ENCODE results near the gene ZNF518A. TPM values are rescaled to one million over a fixed set of nuclear protein-coding genes. Genes with fewer than 3 reads are reported as not detected.

Gene ZNF518A
- total RNA-seq, 3 donors from 2014 or later = 32.0 to 52.2 (median 34.0) TPM

GRCh38 chr10:96089670-96090462 lies 40.2 kb upstream of the ZNF518A start:
- intact Hi-C loops (cut with DNase I, micrococcal nuclease) = loop anchor here in 1 of 2 donors (2.0 kb wide), 1 partner anchor 41 kb away; the partner anchor contains the start of gene ZNF518A

GRCh38 chr10:96090463-96090800 lies 39.7 kb upstream of the ZNF518A start:
- H3K9me3 ChIP-seq = no peaks in the 10 kb centered on the region
- H3K4me3 ChIP-seq = no peak overlapping the region
- peak in 1 of 3 donors; percentile 32 for DNase-seq
- no peak for TF ChIP-seq CTCF (IDR thresholded peaks at IDR 0.05)
- no peaks in the 10 kb centered on the region for H3K36me3 ChIP-seq (ENCODE audit: low read depth)
- no peak for ATAC-seq
- H3K4me1 ChIP-seq (ENCODE audit: low read depth) = peaks cover 8% of the 10 kb centered on the region
- intact Hi-C loops (cut with DNase I, micrococcal nuclease) = loop anchor here in 1 of 2 donors (2.0 kb wide), 1 partner anchor 40 kb away; the partner anchor contains the start of gene ZNF518A

More at GRCh38 chr10:96089670-96090462, 40.2 kb upstream of the ZNF518A start:
- H3K4me1 ChIP-seq (ENCODE audit: low read depth) = peaks cover 8% of the 10 kb centered on the region
- DNase-seq = peak; percentile 95 to 97 (median 96)
- H3K36me3 ChIP-seq (ENCODE audit: low read depth) = no peaks in the 10 kb centered on the region
- peak overlapping the region; percentile 46 for H3K4me3 ChIP-seq
- no peaks in the 10 kb centered on the region for H3K9me3 ChIP-seq
- TF ChIP-seq CTCF (IDR thresholded peaks at IDR 0.05) = no peak
- ATAC-seq = peak; percentile 98

GRCh38 chr10:96092999-96093767 lies 36.9 kb upstream of the ZNF518A start:
- intact Hi-C loops (cut with DNase I, micrococcal nuclease) = no loop called here
- no peak for TF ChIP-seq CTCF (IDR thresholded peaks at IDR 0.05)

GRCh38 chr10:96093948-96094347 lies 36.1 kb upstream of the ZNF518A start:
- Histone ChIP-seq H3K9me3 (no peaks in the 10 kb centered on the region), H3K4me3 (no peak overlapping the region), H3K4me1 (ENCODE audit: low read depth) (peaks cover 4% of the 10 kb centered on the region), H3K36me3 (ENCODE audit: low read depth) (no peaks in the 10 kb centered on the region)
- intact Hi-C loops (cut with DNase I, micrococcal nuclease) = no loop called here
- ATAC-seq = no peak
- DNase-seq = no peak
- TF ChIP-seq CTCF (IDR thresholded peaks at IDR 0.05) = no peak

More at GRCh38 chr10:96092999-96093767, 36.9 kb upstream of the ZNF518A start:
- no peak for ATAC-seq
- Histone ChIP-seq H3K9me3 (no peaks in the 10 kb centered on the region), H3K36me3 (ENCODE audit: low read depth) (no peaks in the 10 kb centered on the region), H3K4me1 (ENCODE audit: low read depth) (peaks cover 8% of the 10 kb centered on the region), H3K4me3 (no peak overlapping the region)
- no peak for DNase-seq

GRCh38 chr10:96096958-96097357 lies 33.1 kb upstream of the ZNF518A start:
- no peaks in the 10 kb centered on the region for H3K4me1 ChIP-seq (ENCODE audit: low read depth)
- ATAC-seq (no peak), DNase-seq (no peak)
- no peak overlapping the region for H3K4me3 ChIP-seq
- H3K36me3 ChIP-seq (ENCODE audit: low read depth) = no peaks in the 10 kb centered on the region
- no peaks in the 10 kb centered on the region for H3K9me3 ChIP-seq
- intact Hi-C loops (cut with DNase I, micrococcal nuclease) = no loop called here
- no peak for TF ChIP-seq CTCF (IDR thresholded peaks at IDR 0.05)
